SK-N-SH (cell line): ENCODE results near the gene VPS11. TPM values are rescaled to one million over a fixed set of nuclear protein-coding genes. Genes with fewer than 3 reads are reported as not detected.

Experiments used
- CTCF ChIA-PET: fragments of 300-600, 350-600 bp; formaldehyde crosslinking; extraction: SDS; loops from one replicate; lab custom pipeline; 2021; lab: Yijun Ruan, JAX
- POLR2A ChIA-PET: fragments of 350-600 bp; sonication (Branson Sonifier 250); formaldehyde crosslinking; extraction: SDS; loops from one replicate; lab custom pipeline; 2020; ENCODE audit warnings: antibody characterized with exemption, inconsistent platforms; lab: Yijun Ruan, JAX
- DNase-seq: peaks from one replicate; pipeline ENCODE4 v3.0.0; 2012
- H2AFZ ChIP-seq: fragments of 200-600 bp; sonication (generic); 2 replicates; pipeline ENCODE4 v1.8.1; 2016; ENCODE audit warnings: antibody characterized with exemption, mild to moderate bottlenecking, low read depth
- H3F3A ChIP-seq: fragments of 200-600 bp; sonication (generic); replicated peaks from 2 replicates; pipeline ENCODE3; 2016; ENCODE audit warnings: antibody characterized with exemption, mild to moderate bottlenecking; ENCODE audit not compliant: insufficient read depth
- H3K27ac ChIP-seq, 2 experiments: fragments of 200-500 bp in 1 of 2; fragments of 200-600 bp in 1 of 2; sonication (Bioruptor generic) in 1 of 2; sonication (generic), shearing (Covaris generic) in 1 of 2; 2 replicates each; pipeline versions ENCODE4 v1.5.1 to v1.6.1; 2014 to 2016; ENCODE audit warnings: low read depth in 2 of 2, inconsistent platforms in 1 of 2, low read length in 1 of 2, mild to moderate bottlenecking in 1 of 2, mixed read lengths in 1 of 2
- H3K27me3 ChIP-seq: fragments of 200-600 bp; sonication (generic), shearing (Covaris generic); 2 replicates; pipeline ENCODE4 v1.6.1; 2016; ENCODE audit warnings: mixed run types; ENCODE audit not compliant: insufficient read depth
- H3K36me3 ChIP-seq, 2 experiments: fragments of 200-500 bp in 1 of 2; fragments of 200-600 bp in 1 of 2; sonication (Bioruptor generic) in 1 of 2; sonication (generic) in 1 of 2; replicated peaks in 1 of 2; 2 replicates each; pipeline versions ENCODE3 to v1.5.1; 2014 to 2016; ENCODE audit warnings: low read length in 1 of 2, mild to moderate bottlenecking in 1 of 2; ENCODE audit not compliant: insufficient read depth in 2 of 2, control insufficient read depth in 1 of 2
- H3K4me1 ChIP-seq, 2 experiments: fragments of 200-500 bp in 1 of 2; fragments of 200-600 bp in 1 of 2; sonication (Bioruptor generic) in 1 of 2; sonication (generic), shearing (Covaris generic) in 1 of 2; 2 replicates each; pipeline versions ENCODE4 v1.5.1 to v1.6.1; 2014 to 2016; ENCODE audit warnings: low read depth in 1 of 2, low read length in 1 of 2, mixed run types in 1 of 2; ENCODE audit not compliant: insufficient read depth in 2 of 2, control insufficient read depth in 1 of 2
- H3K4me2 ChIP-seq: fragments of 200-600 bp; sonication (generic), shearing (Covaris generic); 2 replicates; pipeline ENCODE4 v1.6.1; 2017; ENCODE audit warnings: mixed run types
- H3K4me3 ChIP-seq, 2 experiments: fragments of 200-500 bp in 1 of 2; fragments of 200-600 bp in 1 of 2; sonication (Bioruptor generic) in 1 of 2; sonication (generic), shearing (Covaris generic) in 1 of 2; 2 replicates each; pipeline versions ENCODE4 v1.5.1 to v1.8.1; 2014 to 2016; ENCODE audit warnings: low read depth in 2 of 2, inconsistent platforms in 1 of 2, low read length in 1 of 2, mild to moderate bottlenecking in 1 of 2, mixed read lengths in 1 of 2, moderate library complexity in 1 of 2
- H3K79me2 ChIP-seq: fragments of 200-600 bp; sonication (generic); 2 replicates; pipeline ENCODE4 v1.8.1; 2017; ENCODE audit warnings: mild to moderate bottlenecking; ENCODE audit not compliant: insufficient read depth
- H3K9ac ChIP-seq: fragments of 200-600 bp; sonication (generic); 2 replicates; pipeline ENCODE4 v1.6.1; 2017; ENCODE audit warnings: mixed run types
- H3K9me2 ChIP-seq: fragments of 200-600 bp; sonication (generic); 2 replicates; pipeline ENCODE4 v1.6.1; 2017; ENCODE audit warnings: mixed run types
- H3K9me3 ChIP-seq: fragments of 200-600 bp; sonication (generic); 2 replicates; pipeline ENCODE4 v1.6.1; 2017; ENCODE audit warnings: mixed run types, mild to moderate bottlenecking, moderate library complexity
- H4K20me1 ChIP-seq: fragments of 200-600 bp; sonication (generic); 2 replicates; pipeline ENCODE4 v1.6.1; 2017; ENCODE audit warnings: mild to moderate bottlenecking, mixed run types; ENCODE audit not compliant: insufficient read depth
- EP300 ChIP-seq, 2 experiments: IDR thresholded peaks; 2 replicates each; pipeline versions ENCODE4 v1.4.0 to v1.6.1; 2012; ENCODE audit warnings: borderline replicate concordance in 1 of 2, low read depth in 1 of 2, low read length in 1 of 2
- FOXJ3 ChIP-seq: sonication (generic); formaldehyde crosslinking; IDR thresholded peaks from 2 replicates; pipeline ENCODE4 v1.5.1; 2020; ENCODE audit warnings: mild to moderate bottlenecking, missing genetic modification reagents
- GABPA ChIP-seq: IDR thresholded peaks from 2 replicates; pipeline ENCODE4 v1.4.0; 2012; ENCODE audit warnings: low read depth, mild to moderate bottlenecking
- GATA2 ChIP-seq: sonication (generic); formaldehyde crosslinking; IDR thresholded peaks from 2 replicates; pipeline ENCODE4 v1.5.0; 2020; ENCODE audit warnings: mild to moderate bottlenecking, missing genetic modification reagents
- RCOR1 ChIP-seq: fragments of 150-350 bp; IDR thresholded peaks from 2 replicates; pipeline ENCODE4 v1.6.1; 2017; ENCODE audit warnings: antibody characterized with exemption, low read length
- RXRA ChIP-seq: IDR thresholded peaks from 2 replicates; pipeline ENCODE4 v1.4.0; 2012; ENCODE audit warnings: low read depth, mild to moderate bottlenecking, borderline replicate concordance
- USF1 ChIP-seq: IDR thresholded peaks from 2 replicates; pipeline ENCODE4 v1.4.0; 2012; ENCODE audit warnings: low read depth, borderline replicate concordance
- WGBS: methylation state at CpG from one replicate; pipeline ENCODE4 v1.1.6; 2017; ENCODE audit warnings: low lambda C conversion rate; 5-methylcytosine and 5-hydroxymethylcytosine counted together
- polyA plus RNA-seq, 3 experiments: library from polyadenylated mRNA; depleted of rRNA; stranded (reverse); fragments of >200 nt; gene quantifications; 2 replicates each; pipeline ENCODE4 v1.2.3, GENCODE V29; 2012
- TF ChIP-seq, protein P1 (sequence below): IDR thresholded peaks from 2 replicates; pipeline ENCODE4 v1.6.1; 2012; ENCODE audit warnings: mild to moderate bottlenecking, low read depth, low read length, moderate library complexity

The VPS11 gene
- polyA plus RNA-seq, 1 of the 3 experiments (the other 2 are of a cell fraction): 14.8 TPM

DNA sequence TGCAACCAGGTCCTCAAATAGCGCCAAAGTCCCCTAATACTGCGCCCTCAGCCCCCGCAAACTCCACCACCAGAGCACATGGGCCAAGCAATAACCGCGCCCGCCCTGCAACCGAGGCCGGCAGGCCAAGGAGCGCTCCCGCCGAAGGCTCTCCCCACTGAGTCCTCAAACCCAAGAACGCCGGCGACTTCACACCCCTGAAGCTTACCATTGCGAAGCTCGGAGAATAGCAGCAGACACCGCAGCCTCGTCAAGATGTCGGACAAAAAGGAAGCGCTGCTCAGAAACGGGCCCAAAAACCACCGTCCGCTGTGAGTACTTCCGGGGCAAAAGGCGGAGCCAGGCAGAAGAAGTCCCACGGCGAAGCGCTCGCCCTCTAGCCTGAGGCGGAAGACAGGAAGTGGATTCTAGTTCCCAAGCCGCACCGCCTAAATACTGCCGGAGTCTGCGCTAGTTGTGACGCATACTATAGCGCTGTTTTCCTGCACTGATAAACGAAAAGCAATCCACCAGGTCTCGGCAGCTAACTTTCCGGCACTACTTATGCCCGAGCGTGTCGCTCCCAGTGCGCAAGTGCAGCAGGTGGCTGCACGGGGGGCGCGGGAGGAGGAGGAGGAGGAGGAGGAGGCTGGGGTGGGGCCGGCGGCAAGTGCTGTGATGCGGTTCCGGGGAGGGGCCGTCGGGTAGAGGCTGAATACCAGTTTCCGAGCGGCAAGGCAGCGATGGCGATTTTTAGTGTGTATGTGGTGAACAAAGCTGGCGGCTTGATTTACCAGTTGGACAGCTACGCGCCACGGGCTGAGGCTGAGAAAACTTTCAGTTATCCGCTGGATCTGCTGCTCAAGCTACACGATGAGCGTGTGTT, 49.3 kb upstream of the VPS11 start, which contains the start of the genes RPS25 and TRAPPC4 (continued):
- 0 out of 4 replicates have a peak, but pooled peaks of 1 of the 2 experiments have one; percentile 25 for TF ChIP-seq EP300 (IDR thresholded peaks at IDR 0.05; ENCODE audit: borderline replicate concordance in 1 of 2, low read depth in 1 of 2, low read length in 1 of 2)
- TF ChIP-seq, protein P1, sequence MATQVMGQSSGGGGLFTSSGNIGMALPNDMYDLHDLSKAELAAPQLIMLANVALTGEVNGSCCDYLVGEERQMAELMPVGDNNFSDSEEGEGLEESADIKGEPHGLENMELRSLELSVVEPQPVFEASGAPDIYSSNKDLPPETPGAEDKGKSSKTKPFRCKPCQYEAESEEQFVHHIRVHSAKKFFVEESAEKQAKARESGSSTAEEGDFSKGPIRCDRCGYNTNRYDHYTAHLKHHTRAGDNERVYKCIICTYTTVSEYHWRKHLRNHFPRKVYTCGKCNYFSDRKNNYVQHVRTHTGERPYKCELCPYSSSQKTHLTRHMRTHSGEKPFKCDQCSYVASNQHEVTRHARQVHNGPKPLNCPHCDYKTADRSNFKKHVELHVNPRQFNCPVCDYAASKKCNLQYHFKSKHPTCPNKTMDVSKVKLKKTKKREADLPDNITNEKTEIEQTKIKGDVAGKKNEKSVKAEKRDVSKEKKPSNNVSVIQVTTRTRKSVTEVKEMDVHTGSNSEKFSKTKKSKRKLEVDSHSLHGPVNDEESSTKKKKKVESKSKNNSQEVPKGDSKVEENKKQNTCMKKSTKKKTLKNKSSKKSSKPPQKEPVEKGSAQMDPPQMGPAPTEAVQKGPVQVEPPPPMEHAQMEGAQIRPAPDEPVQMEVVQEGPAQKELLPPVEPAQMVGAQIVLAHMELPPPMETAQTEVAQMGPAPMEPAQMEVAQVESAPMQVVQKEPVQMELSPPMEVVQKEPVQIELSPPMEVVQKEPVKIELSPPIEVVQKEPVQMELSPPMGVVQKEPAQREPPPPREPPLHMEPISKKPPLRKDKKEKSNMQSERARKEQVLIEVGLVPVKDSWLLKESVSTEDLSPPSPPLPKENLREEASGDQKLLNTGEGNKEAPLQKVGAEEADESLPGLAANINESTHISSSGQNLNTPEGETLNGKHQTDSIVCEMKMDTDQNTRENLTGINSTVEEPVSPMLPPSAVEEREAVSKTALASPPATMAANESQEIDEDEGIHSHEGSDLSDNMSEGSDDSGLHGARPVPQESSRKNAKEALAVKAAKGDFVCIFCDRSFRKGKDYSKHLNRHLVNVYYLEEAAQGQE: peak; percentile 42; the same call in 1 of the 2 replicates
- no peak for TF ChIP-seq RXRA
- TF ChIP-seq RCOR1: 0 out of 2 replicates have a peak, but pooled peaks have one; percentile 30
- TF ChIP-seq, all 33 proteins: peak for 14

DNA sequence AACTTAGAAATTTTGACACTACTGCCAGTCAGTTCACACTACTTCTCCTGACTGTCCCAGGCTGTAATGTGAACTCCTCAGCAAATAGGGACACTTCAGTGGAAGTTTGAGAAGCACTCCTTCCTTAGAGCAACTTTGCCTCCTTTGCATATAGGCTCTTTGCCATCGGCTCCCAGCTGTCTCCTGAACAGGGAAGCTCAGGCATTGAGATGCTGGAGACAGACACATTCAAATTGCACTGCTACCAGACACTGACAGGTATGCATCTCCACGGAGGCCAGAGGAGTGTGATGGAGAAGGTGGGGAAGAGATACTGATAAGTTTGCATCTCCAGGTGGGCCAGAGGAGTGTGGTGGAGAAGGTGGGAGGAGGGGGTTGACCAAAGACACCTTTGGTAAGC, 47.6 kb upstream of the VPS11 start:
- no peak for TF ChIP-seq GABPA
- no peak for TF ChIP-seq USF1
- TF ChIP-seq FOXJ3 (CRISPR knock-in tag): no peak
- no peak for TF ChIP-seq GATA2
- peaks cover 16% of the 10 kb centered on the region for H4K20me1 ChIP-seq
- H2AFZ ChIP-seq: no peak overlapping the region
- peaks cover 48 to 49% of the 10 kb centered on the region in 2 experiments for H3K36me3 ChIP-seq
- no peak overlapping the region for H3K27ac ChIP-seq
- ChIA-PET POLR2A (interaction anchor here (1.8 to 2.3 kb wide), 2 partner anchors 36 to 48 kb away, joined by 9 to 13 read pairs; partner anchors contain the start of genes HYOU1 and VPS11), CTCF (interaction anchor here (0.9 to 4.2 kb wide), 2 partner anchors 9 to 80 kb away, joined by 3 to 16 read pairs; partner anchors contain the start of gene SLC37A4)
- H3F3A ChIP-seq: peaks cover 32% of the 10 kb centered on the region
- no peaks in the 10 kb centered on the region for H3K9me3 ChIP-seq
- peak overlapping the region; percentile 95; the same call in 1 of the 2 replicates for H3K9ac ChIP-seq
- peaks cover 72% of the 10 kb centered on the region for H3K79me2 ChIP-seq
- no peaks in the 10 kb centered on the region for H3K27me3 ChIP-seq
- DNase-seq: no peak
- peaks cover 15 to 29% of the 10 kb centered on the region in 2 experiments for H3K4me1 ChIP-seq
- 4% methylated on average over 2 of the region's 2 CpGs for WGBS
- H3K9me2 ChIP-seq: no peaks in the 10 kb centered on the region
- H3K4me3 ChIP-seq: peak overlapping the region; percentile 69 to 97
- peak overlapping the region; percentile 91 for H3K4me2 ChIP-seq
